Spleen (tissue), 7 donors: Measurements from ENCODE around the gene TAL2.

Source experiments
- POLR2A ChIP-seq, 3 donors: fragments of 450-650 bp; IDR thresholded peaks; one replicate each; pipeline ENCODE4 v1.5.1; 2017; ENCODE audit warnings: antibody characterized with exemption in 3 of 3, mild to moderate bottlenecking in 1 of 3
- POLR2AphosphoS5 ChIP-seq, 3 donors: sonication (generic); formaldehyde crosslinking; IDR thresholded peaks; one replicate each; pipeline ENCODE4 v1.5.1; 2017; ENCODE audit warnings: antibody characterized with exemption in 3 of 3
- TF ChIP-seq, protein P1 (sequence below), 11 experiments: fragments of 200-600 bp in 7 of 11; fragments of 450-650 bp in 4 of 11; sonication (generic) in 4 of 11; IDR thresholded peaks in 8 of 11; conservative IDR thresholded peaks in 3 of 11; 1 replicate in 7 of 11; 2 replicates in 4 of 11; pipeline versions ENCODE4 v1.4.0 to v1.8.0; 2016 to 2021; ENCODE audit warnings: antibody characterized with exemption in 11 of 11, inconsistent platforms in 4 of 11, mild to moderate bottlenecking in 1 of 11
- donor health status: DM: no; HTN: no; CAD: no; lungs with moderate emphysema.
- donor health status: DM: no; HTN: no; CAD: no.
- donor health status: DM: no; HTN: no; CAD: no.

DNA sequence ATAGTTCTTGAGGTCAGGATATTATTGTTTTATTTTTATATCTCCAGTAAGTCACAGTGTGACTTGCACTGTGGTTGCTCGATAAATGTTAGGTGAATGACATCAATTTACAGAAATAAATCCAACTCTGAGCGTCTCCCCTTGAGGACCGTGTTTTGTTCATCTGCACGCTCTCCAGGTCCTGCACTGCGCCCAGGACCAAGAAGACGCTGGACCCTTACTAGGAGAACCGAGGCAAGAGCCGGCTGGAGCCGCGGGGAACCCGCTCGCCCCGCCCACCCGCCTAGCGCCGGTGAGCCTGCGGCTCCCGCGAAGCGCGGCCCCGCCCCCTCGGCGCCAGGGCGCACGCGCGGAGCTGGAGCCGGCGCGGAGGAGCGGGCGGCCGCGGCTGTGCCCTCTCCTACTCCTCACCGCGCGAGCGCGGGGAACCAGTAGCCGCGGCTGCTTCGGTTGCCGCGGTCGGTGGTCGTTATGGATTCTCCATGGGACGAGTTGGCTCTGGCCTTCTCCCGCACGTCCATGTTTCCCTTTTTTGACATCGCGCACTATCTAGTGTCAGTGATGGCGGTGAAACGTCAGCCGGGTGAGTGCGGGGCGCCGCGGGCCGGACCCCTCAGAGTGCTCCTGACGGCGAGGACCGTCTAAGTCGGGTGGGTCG is 32.1 kb downstream of the TAL2 start, which contains the start of gene TMEM38B:
- TF ChIP-seq, protein P1, sequence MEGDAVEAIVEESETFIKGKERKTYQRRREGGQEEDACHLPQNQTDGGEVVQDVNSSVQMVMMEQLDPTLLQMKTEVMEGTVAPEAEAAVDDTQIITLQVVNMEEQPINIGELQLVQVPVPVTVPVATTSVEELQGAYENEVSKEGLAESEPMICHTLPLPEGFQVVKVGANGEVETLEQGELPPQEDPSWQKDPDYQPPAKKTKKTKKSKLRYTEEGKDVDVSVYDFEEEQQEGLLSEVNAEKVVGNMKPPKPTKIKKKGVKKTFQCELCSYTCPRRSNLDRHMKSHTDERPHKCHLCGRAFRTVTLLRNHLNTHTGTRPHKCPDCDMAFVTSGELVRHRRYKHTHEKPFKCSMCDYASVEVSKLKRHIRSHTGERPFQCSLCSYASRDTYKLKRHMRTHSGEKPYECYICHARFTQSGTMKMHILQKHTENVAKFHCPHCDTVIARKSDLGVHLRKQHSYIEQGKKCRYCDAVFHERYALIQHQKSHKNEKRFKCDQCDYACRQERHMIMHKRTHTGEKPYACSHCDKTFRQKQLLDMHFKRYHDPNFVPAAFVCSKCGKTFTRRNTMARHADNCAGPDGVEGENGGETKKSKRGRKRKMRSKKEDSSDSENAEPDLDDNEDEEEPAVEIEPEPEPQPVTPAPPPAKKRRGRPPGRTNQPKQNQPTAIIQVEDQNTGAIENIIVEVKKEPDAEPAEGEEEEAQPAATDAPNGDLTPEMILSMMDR (IDR thresholded peaks at IDR 0.05 in 8 of 11, conservative IDR thresholded peaks at IDR 0.05 in 3 of 11): no peak
- peak in 1 of 3 donors; percentile 61 for TF ChIP-seq POLR2A (IDR thresholded peaks at IDR 0.05)
- TF ChIP-seq POLR2AphosphoS5 (IDR thresholded peaks at IDR 0.05): peak; percentile 79 to 86 (median 80)
